Activated CD4-positive, alpha-beta T cell treated with anti-CD3 and anti-CD28 coated beads for 4 hours (primary cell): ENCODE results near the gene TAS2R1.

Experiments used
- DNase-seq, 2 donors: peaks; one replicate each; pipeline ENCODE4 v3.0.0-alpha.2; 2020

The TAS2R1 gene

DNA sequence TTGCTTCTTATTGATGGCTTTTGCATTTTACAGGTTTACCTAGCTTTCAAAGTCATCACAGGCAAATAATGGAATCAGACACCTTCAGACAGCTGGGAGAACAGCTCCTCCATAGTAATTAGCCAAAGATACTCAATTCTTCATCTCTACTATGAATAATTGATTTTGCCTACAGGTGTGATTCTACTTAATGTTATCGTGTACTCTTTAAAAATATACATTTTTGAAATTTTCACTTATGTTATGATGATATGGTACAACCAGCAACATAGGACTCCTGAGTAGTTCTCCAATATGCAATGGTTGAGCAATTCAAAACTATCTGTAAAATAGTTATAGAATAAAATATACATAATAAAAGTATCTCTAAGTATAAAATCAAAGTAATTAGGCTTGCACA, at the start of gene TAS2R1:
TAS2R1 (minus strand) TSS at position 101 of the 400 bp plus-strand sequence. CDS start 319 bp downstream, outside the sequence.
- no peak for DNase-seq

GRCh38 chr5:9670371-9670770, 40.2 kb upstream of the TAS2R1 start:
- no peak for DNase-seq

- DNase-seq = no peak
Measured at GRCh38 chr5:9667906-9668305, 37.8 kb upstream of the TAS2R1 start.

DNA sequence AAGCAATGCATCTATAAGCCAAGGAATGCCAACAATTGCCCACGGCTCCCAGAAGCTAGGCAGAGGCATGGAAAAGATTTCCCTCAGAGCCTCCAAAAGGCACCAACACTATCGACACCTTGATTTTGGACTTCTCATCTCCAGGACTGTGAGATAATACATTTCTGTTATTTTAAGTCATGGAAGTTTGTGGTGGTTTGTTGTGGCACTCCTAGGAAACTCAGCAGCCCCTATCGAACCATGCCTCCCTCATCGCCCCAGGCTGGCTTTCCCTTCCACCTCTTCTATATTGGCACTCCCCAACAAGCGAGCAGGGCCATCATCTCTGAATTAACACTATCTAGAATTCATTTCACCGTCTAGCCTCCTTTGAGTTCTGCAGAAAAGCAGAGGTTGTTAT, 33.7 kb upstream of the TAS2R1 start:
- no peak for DNase-seq

DNA sequence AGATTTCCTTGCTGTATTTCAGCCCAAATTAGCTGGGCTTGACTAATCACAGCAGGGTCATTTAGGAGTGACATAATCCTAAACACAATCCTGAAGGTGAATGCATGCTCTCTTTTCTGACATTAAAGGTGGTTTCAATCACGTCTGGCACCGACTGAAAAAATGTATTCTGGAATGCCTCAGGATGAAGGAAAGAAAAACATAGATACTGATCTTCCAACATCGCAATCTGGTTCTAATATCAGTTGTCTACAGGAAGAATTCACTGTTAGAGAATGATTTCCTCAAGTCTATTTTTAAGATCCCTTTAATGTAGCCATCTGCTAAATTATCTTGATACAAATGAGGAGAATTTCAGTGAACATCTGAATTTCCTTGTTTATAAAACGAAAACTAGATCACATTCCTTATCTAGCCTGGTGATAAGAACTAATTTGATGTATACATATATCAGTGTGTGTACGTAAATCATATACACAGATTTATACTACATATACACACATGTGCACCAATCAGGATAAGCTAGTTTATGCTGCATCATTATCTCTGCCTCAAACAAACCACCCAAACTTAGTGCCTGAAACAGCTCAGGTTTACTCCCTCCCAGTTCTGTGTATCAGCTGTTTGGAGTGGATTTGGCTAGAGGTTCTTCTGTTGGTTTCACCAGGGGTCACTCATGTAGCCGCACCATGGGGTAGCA, 31.3 kb upstream of the TAS2R1 start:
- no peak for DNase-seq

DNA sequence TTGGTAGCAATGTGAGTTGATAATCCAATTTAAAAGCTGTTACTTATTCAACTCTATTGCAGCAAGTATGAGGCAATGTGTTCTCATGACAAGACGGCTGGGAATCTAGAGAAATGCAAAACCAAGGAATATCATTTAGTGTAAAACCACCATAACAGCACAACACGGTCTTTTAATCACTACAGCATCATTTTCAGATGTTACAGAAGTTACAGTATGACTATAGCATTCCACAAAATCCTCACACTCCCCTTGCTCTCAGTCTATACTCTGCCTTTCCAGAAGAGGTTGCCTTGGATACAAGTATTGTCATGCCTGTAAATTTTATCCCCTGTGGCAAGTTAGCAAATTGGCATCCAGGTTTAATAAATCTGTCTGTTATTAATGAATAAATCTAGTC, 28.6 kb upstream of the TAS2R1 start:
- DNase-seq = no peak

GRCh38 chr5:9657819-9658218, 27.7 kb upstream of the TAS2R1 start:
- DNase-seq = no peak

- no peak for DNase-seq
Measured at GRCh38 chr5:9655641-9656040, 25.5 kb upstream of the TAS2R1 start.

GRCh38 chr5:9654886-9655285, 24.7 kb upstream of the TAS2R1 start:
- DNase-seq = no peak

DNA sequence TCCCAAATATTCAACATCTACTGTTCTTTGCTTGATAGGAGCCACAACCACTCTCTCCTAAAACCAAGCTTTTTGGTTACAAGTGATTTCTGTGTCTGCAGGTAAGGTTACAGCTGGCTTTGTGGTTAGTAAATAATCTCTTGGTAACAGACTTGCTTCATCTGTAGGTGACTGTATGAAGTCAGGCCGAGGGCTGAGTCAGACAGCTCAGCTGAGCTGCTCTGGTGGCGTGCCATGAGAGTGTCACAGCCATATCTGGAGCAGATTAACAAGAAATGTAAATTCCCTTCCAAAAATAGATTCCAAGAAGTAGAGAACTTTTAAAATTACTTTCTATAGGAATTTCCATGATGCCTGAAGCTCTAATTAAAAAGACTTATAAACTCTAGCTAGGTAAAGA, 23.7 kb upstream of the TAS2R1 start:
- DNase-seq = no peak

- no peak for DNase-seq
Measured at GRCh38 chr5:9653061-9653460, 22.9 kb upstream of the TAS2R1 start.

- no peak for DNase-seq
Measured at GRCh38 chr5:9652295-9652694, 22.1 kb upstream of the TAS2R1 start.

GRCh38 chr5:9646843-9647242, 16.7 kb upstream of the TAS2R1 start:
- no peak for DNase-seq

GRCh38 chr5:9644630-9645029, 14.5 kb upstream of the TAS2R1 start:
- DNase-seq = no peak

GRCh38 chr5:9642621-9643020, 12.5 kb upstream of the TAS2R1 start:
- no peak for DNase-seq

- DNase-seq = no peak
Measured at GRCh38 chr5:9641806-9642355, 11.7 kb upstream of the TAS2R1 start.

GRCh38 chr5:9632495-9632894, 2.3 kb upstream of the TAS2R1 start:
- DNase-seq = no peak

DNA sequence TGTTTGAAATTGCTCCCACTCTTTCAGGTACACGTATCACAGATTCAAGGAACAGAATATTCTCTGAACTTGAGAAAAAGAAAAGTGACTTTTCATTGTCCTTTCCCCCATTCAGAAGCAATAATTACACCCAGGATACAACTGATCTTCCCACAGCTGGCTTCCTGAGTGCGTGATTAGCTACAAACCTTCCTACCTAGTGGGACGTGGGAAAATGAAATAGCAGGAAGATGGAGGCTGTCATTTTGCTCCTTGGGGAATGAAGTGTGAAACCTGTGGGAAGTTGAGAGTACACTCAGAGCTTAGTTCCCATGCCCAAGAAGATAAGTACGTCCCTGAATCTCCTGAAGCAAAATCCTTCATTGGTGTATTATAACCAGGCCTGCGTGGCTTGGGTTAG, 2.6 kb downstream of the TAS2R1 start:
- no peak for DNase-seq

DNA sequence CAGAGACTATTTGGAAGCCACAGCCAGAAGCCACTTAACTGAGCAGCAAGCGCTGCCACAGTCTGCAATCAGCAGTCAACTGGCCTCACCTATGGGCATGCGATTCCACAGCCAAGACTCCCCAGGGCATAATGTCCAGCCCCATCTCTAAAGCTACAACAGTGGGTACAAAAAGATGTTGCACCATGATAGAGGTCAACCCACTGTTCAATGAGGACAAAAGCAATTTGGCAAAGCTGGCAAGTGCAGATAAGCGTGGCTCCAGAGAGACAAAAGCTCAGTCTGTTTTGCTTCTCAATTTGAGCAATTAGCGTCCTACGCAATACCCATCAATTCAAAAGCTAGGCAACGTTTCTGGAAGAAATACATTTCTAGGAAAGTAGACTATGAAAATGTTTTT, 3.2 kb downstream of the TAS2R1 start:
- DNase-seq = no peak

GRCh38 chr5:9625731-9626130, 4.4 kb downstream of the TAS2R1 start:
- no peak for DNase-seq

DNA sequence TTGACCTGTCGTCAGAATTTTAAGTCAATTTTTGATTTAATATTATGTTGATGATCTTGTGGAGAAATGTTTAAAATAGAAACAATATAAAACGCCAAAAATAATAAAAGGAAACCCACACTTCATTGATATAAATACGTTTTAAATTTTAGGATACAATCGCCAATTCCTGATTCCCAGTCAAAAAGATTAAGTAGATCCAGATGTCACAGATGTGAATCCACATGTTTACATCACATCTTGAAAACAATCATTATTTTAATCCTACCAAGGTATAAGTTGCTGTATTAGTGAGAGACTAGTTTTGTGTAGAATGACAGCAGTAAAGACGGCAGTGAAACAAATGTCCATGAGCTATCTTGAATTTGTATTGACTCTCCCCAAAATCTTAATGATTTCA, 4.9 kb downstream of the TAS2R1 start:
- DNase-seq = no peak

- no peak for DNase-seq
Measured at GRCh38 chr5:9624196-9624947, 5.8 kb downstream of the TAS2R1 start.

DNA sequence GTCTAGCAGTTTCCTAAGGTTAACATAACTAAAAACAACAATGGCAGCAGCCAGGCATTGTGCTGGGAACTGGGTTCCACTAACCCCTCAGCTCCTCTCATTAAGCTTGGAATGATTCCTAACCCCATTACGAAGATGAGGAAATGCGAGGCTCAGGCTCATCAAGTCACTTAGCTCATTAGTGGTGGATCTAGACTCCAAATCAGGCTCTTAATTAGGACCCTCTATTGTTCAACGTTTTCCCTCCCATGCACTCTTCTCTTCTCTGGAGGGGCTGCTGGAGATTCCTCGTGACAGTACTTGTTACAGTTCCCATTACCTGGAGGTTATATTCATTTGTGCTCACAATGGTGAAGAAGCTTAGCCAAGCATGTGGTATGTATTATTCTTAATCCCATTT, 6.5 kb downstream of the TAS2R1 start:
- DNase-seq = no peak

GRCh38 chr5:9622971-9623421, 7.2 kb downstream of the TAS2R1 start:
- no peak for DNase-seq
